Measurements from ENCODE around the gene CRELD1. TPM values are rescaled to one million over a fixed set of nuclear protein-coding genes. Genes with fewer than 3 reads are reported as not detected.

Gene CRELD1

DNA sequence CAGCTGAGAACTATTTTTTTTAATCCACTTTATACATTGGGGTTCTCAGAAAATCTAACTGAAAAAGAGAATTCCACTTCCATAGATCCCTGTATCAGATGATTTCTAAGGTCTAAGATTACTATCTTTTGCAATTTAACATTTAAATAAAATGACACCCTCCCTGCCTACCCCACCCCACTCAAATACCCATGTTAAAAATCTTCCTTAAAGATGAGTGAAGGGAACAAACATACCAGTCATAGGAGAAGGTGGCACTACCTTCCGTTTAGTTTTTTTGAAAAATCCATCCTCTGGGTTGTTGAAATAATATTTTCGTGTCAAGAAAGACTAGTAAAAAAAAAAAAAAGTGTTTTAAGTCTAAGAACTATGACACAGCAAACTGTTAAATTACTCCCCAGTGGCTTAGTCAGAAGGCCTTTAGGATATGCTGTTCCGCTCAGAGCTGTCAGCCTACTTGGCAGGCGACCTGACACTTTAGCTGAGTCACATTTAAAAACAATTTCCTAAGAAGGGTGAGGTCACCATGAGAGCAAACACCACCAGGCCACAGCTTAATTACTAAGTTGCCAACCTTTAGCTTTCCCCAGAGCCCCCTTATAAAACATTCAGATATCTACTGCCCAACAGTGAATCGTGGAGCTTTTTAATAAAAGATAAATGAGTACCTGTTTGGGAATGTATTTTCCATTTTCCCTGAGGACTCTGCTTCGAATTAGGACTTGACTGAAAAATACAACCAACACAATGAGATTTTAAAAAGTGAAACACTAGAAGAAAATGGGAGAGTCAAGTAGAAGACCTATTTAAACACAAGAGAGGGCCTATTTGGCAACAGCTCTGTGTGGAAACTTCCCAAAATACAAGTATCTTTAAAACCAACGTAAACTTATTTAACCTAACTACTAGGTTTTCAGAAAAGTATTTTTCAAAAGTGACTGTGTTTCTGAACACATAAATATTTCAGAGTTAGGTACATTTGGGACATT is 43.4 kb downstream of the CRELD1 start:
- H3K9ac ChIP-seq (ENCODE audit: low read depth, low read length) = peak overlapping the region; percentile 72
- peak overlapping the region; percentile 33 for H3K4me3 ChIP-seq (ENCODE audit: low read length)
- peak overlapping the region; percentile 57 for H3K4me2 ChIP-seq (ENCODE audit: low read length)
- peaks cover 19% of the 10 kb centered on the region for H3K4me1 ChIP-seq (ENCODE audit: control insufficient read depth, insufficient read depth, low read length)
- H3K9me3 ChIP-seq (replicated peaks; ENCODE audit: low read length) = no peaks in the 10 kb centered on the region
- H3K36me3 ChIP-seq (ENCODE audit: insufficient read depth, low read length) = peaks cover 37% of the 10 kb centered on the region
- H3K27me3 ChIP-seq (ENCODE audit: control insufficient read depth, insufficient read depth, low read length) = no peaks in the 10 kb centered on the region

- H3K27me3 ChIP-seq (ENCODE audit: control insufficient read depth, insufficient read depth, low read length) = no peaks in the 10 kb centered on the region
- H3K9ac ChIP-seq (ENCODE audit: low read depth, low read length) = no peak overlapping the region
- H3K4me3 ChIP-seq (ENCODE audit: low read length) = no peak overlapping the region
- H3K9me3 ChIP-seq (replicated peaks; ENCODE audit: low read length) = no peaks in the 10 kb centered on the region
- H3K36me3 ChIP-seq (ENCODE audit: insufficient read depth, low read length) = peaks cover 26% of the 10 kb centered on the region
- H3K4me1 ChIP-seq (ENCODE audit: control insufficient read depth, insufficient read depth, low read length) = peaks cover 19% of the 10 kb centered on the region
- no peak overlapping the region for H3K4me2 ChIP-seq (ENCODE audit: low read length)
Measured at GRCh38 chr3:9978710-9979305, 45.2 kb downstream of the CRELD1 start.

DNA sequence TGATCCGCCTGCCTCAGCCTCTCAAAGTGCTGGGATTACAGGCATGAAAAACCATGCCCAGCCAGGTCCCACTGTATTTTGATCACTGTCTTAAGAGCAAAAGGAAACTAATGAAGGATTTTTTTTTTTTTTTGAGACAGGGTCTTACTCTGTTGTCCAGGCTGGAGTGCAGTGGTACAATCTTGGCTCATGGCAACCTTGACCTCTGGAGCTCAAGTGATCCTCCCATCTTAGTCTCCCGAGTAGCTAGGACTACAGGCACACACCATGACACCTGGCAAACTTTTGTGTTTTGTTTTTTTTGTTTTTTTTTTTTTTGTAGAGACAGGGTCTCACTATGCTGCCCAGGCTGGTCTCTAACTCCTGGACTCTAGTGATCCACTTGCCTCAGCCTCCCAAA is 46.6 kb downstream of the CRELD1 start:
- Histone ChIP-seq H3K4me3 (ENCODE audit: low read length) (no peak overlapping the region), H3K9ac (ENCODE audit: low read depth, low read length) (no peak overlapping the region), H3K27me3 (ENCODE audit: control insufficient read depth, insufficient read depth, low read length) (no peaks in the 10 kb centered on the region), H3K36me3 (ENCODE audit: insufficient read depth, low read length) (peaks cover 17% of the 10 kb centered on the region), H3K4me1 (ENCODE audit: control insufficient read depth, insufficient read depth, low read length) (peaks cover 21% of the 10 kb centered on the region), H3K9me3 (replicated peaks; ENCODE audit: low read length) (no peaks in the 10 kb centered on the region), H3K4me2 (ENCODE audit: low read length) (no peak overlapping the region)

GRCh38 chr3:9986230-9986725 is 52.6 kb downstream of the CRELD1 start:
- no peaks in the 10 kb centered on the region for H3K9me3 ChIP-seq (replicated peaks; ENCODE audit: low read length)
- no peaks in the 10 kb centered on the region for H3K36me3 ChIP-seq (ENCODE audit: insufficient read depth, low read length)
- peak overlapping the region; percentile 92 for H3K4me2 ChIP-seq (ENCODE audit: low read length)
- no peaks in the 10 kb centered on the region for H3K27me3 ChIP-seq (ENCODE audit: control insufficient read depth, insufficient read depth, low read length)
- peaks cover 17% of the 10 kb centered on the region for H3K4me1 ChIP-seq (ENCODE audit: control insufficient read depth, insufficient read depth, low read length)
- H3K4me3 ChIP-seq (ENCODE audit: low read length) = peak overlapping the region; percentile 82
- peak overlapping the region; percentile 89 for H3K9ac ChIP-seq (ENCODE audit: low read depth, low read length)

DNA sequence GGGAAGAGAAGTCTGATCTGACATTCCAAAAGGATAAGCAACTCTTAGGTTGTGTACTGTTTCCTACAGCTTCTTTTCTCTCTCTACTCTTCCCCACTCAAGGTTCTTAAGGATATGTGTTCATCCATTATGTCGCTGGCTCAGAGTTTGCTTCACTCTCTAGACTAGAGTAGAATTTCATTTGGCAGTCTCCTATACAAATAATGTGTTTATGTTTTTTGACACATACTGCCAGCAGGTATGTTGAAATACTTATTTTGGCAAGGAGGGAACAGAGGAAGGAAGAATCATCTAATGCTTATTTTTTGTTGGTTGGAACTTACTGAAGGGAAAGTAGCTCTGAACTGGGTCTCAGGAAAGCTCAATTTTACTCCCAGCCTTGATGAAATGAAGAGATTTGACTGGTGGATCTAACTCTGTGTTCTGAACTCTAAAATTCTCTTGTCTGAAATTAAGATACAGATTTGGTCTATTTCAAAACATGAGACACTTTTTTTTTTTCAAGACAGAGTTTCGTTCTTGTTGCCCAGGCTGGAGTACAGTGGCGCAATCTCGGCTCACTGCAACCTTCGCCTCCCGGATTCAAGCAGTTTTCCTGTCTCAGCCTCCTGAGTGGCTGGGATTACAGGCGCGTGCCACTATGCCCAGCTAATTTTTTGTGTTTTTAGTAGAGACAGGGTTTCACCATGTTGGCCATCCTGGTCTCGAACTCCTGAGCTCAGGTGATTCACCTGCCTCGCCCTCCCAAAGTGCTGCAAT is 60.6 kb downstream of the CRELD1 start:
- no peaks in the 10 kb centered on the region for H3K27me3 ChIP-seq (ENCODE audit: control insufficient read depth, insufficient read depth, low read length)

More for the DNA sequence above, 60.6 kb downstream of the CRELD1 start:
- no peak overlapping the region for H3K4me3 ChIP-seq (ENCODE audit: low read length)
- no peak overlapping the region for H3K9ac ChIP-seq (ENCODE audit: low read depth, low read length)
- H3K36me3 ChIP-seq (ENCODE audit: insufficient read depth, low read length) = peaks cover 11% of the 10 kb centered on the region
- no peaks in the 10 kb centered on the region for H3K9me3 ChIP-seq (replicated peaks; ENCODE audit: low read length)
- H3K4me2 ChIP-seq (ENCODE audit: low read length) = peak overlapping the region; percentile 50
- H3K4me1 ChIP-seq (ENCODE audit: control insufficient read depth, insufficient read depth, low read length) = peaks cover 13% of the 10 kb centered on the region

Small RNA genes lying within 50 kb of the gene (small RNA-seq; reads per million reads assigned to genes)
- gene RNU6-882P = not detected

Data from skeletal muscle satellite cell (primary cell).